Hepatocyte (in vitro differentiated cells): ENCODE data around the gene PRKD3. TPM values are rescaled to one million over a fixed set of nuclear protein-coding genes. Genes with fewer than 3 reads are reported as not detected.

Source experiments
- DNase-seq: peaks from one replicate; pipeline ENCODE4 v3.0.0-alpha.2; 2016; ENCODE audit warnings: low spot score
- H2AFZ ChIP-seq: fragments of 200-600 bp; sonication (generic); 2 replicates; pipeline ENCODE4 v1.6.0; 2016; ENCODE audit warnings: antibody characterized with exemption, mild to moderate bottlenecking
- H3K27ac ChIP-seq: fragments of 200-600 bp; sonication (generic); 2 replicates; pipeline ENCODE4 v1.5.1; 2016; ENCODE audit warnings: mild to moderate bottlenecking
- H3K27me3 ChIP-seq: fragments of 200-600 bp; sonication (generic); 2 replicates; pipeline ENCODE4 v1.6.1; 2016
- H3K36me3 ChIP-seq: fragments of 200-600 bp; sonication (generic); replicated peaks from 2 replicates; pipeline ENCODE4 v1.5.1; 2016; ENCODE audit warnings: low read depth; ENCODE audit not compliant: insufficient read depth
- H3K4me1 ChIP-seq: fragments of 200-600 bp; sonication (generic); 2 replicates; pipeline ENCODE4 v1.5.1; 2016; ENCODE audit warnings: mild to moderate bottlenecking, moderate library complexity; ENCODE audit not compliant: insufficient read depth
- H3K4me2 ChIP-seq: fragments of 200-600 bp; sonication (generic); 2 replicates; pipeline ENCODE4 v1.6.0; 2016
- H3K4me3 ChIP-seq: fragments of 200-600 bp; sonication (generic); 2 replicates; pipeline ENCODE4 v1.5.1; 2016; ENCODE audit warnings: mild to moderate bottlenecking
- H3K79me2 ChIP-seq: fragments of 200-600 bp; sonication (generic); 2 replicates; pipeline ENCODE4 v1.6.0; 2017; ENCODE audit warnings: mild to moderate bottlenecking
- H3K9me2 ChIP-seq: fragments of 200-600 bp; sonication (generic); replicated peaks from 2 replicates; pipeline ENCODE4 v1.6.0; 2017; ENCODE audit warnings: mild to moderate bottlenecking; ENCODE audit not compliant: insufficient read depth
- H3K9me3 ChIP-seq: fragments of 200-600 bp; sonication (generic); 2 replicates; pipeline ENCODE4 v1.5.1; 2016; ENCODE audit warnings: low read depth, mild to moderate bottlenecking
- H4K20me1 ChIP-seq: fragments of 200-600 bp; sonication (generic); 2 replicates; pipeline ENCODE4 v1.6.0; 2016; ENCODE audit warnings: mild to moderate bottlenecking; ENCODE audit not compliant: insufficient read depth, poor library complexity, severe bottlenecking
- EZH2 ChIP-seq: fragments of 200-600 bp; sonication (generic); IDR thresholded peaks from 2 replicates; pipeline ENCODE4 v1.6.1; 2016; ENCODE audit warnings: antibody characterized with exemption, mild to moderate bottlenecking, borderline replicate concordance
- EZH2phosphoT487 ChIP-seq: fragments of 200-600 bp; sonication (generic); IDR thresholded peaks from one replicate; pipeline ENCODE4 v1.6.1; 2018; ENCODE audit warnings: antibody characterized with exemption, mild to moderate bottlenecking, low read depth, moderate library complexity; ENCODE audit not compliant: unreplicated experiment, severe bottlenecking
- WGBS: methylation state at CpG from one replicate; pipeline ENCODE4 v1.1.6; 2016; ENCODE audit warnings: low lambda C conversion rate; ENCODE audit errors: missing lambda C conversion rate; 5-methylcytosine and 5-hydroxymethylcytosine counted together
- polyA plus RNA-seq: library from polyadenylated mRNA; unstranded; fragments of >200 nt; fragmentation: Nextera tagmentation; extraction: Ambion mirVana; gene quantifications from 2 replicates; pipeline ENCODE4 v1.2.1, GENCODE V29; 2016
- total RNA-seq: library from RNA; depleted of rRNA; stranded (reverse); fragments of >200 nt; gene quantifications from 2 replicates; pipeline ENCODE4 v1.2.3, GENCODE V29; 2014
- TF ChIP-seq, protein P1 (sequence below): fragments of 200-600 bp; sonication (generic); IDR thresholded peaks from 2 replicates; pipeline ENCODE4 v1.5.1; 2016; ENCODE audit warnings: antibody characterized with exemption, mild to moderate bottlenecking; ENCODE audit not compliant: poor library complexity

Gene PRKD3
- total and polyA plus RNA-seq, 2 experiments from 2014 or later, result 17.3 to 35.9 TPM

DNA sequence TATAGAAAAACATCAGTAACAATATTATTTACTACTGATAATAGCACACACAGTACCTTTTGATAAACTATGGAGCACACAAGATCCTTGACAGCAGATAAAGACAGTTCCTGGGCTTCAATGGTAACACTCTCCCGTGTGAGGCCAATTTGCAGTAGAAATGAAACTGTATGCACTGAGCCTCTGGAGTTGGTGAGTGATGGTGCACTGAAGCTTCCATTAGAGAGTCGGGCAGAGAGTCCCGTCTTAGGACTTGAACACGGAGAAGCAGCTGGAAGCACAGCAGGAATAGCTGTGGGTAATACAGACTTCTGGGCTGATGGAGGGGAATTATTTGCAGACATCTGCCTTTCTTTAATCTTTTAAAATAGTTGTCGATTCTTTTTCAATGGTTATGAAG, 8.5 kb downstream of the PRKD3 start:
- no peak overlapping the region for H2AFZ ChIP-seq
- H3K27ac ChIP-seq, result peak overlapping the region; percentile 10
- H3K79me2 ChIP-seq, result peaks cover 97% of the 10 kb centered on the region
- peaks cover 19% of the 10 kb centered on the region for H4K20me1 ChIP-seq
- H3K9me3 ChIP-seq, result no peaks in the 10 kb centered on the region
- H3K4me3 ChIP-seq, result no peak overlapping the region
- no peaks in the 10 kb centered on the region for H3K36me3 ChIP-seq
- TF ChIP-seq, protein P1, sequence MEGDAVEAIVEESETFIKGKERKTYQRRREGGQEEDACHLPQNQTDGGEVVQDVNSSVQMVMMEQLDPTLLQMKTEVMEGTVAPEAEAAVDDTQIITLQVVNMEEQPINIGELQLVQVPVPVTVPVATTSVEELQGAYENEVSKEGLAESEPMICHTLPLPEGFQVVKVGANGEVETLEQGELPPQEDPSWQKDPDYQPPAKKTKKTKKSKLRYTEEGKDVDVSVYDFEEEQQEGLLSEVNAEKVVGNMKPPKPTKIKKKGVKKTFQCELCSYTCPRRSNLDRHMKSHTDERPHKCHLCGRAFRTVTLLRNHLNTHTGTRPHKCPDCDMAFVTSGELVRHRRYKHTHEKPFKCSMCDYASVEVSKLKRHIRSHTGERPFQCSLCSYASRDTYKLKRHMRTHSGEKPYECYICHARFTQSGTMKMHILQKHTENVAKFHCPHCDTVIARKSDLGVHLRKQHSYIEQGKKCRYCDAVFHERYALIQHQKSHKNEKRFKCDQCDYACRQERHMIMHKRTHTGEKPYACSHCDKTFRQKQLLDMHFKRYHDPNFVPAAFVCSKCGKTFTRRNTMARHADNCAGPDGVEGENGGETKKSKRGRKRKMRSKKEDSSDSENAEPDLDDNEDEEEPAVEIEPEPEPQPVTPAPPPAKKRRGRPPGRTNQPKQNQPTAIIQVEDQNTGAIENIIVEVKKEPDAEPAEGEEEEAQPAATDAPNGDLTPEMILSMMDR, result no peak
- TF ChIP-seq EZH2phosphoT487, result no peak
- TF ChIP-seq EZH2, result no peak
- 81% methylated on average over 5 of the region's 5 CpGs for WGBS
- DNase-seq, result no peak
- H3K9me2 ChIP-seq, result no peaks in the 10 kb centered on the region
- H3K4me1 ChIP-seq, result peaks cover 17% of the 10 kb centered on the region
- H3K27me3 ChIP-seq, result no peaks in the 10 kb centered on the region
- peak overlapping the region; percentile 13 for H3K4me2 ChIP-seq

GRCh38 chr2:37315364-37315763, 9.3 kb downstream of the PRKD3 start:
- 88% methylated on average over 3 of the region's 3 CpGs for WGBS
- Histone ChIP-seq H3K4me2 (no peak overlapping the region), H2AFZ (no peak overlapping the region), H3K9me3 (no peaks in the 10 kb centered on the region), H3K27ac (no peak overlapping the region), H3K4me1 (peaks cover 18% of the 10 kb centered on the region), H4K20me1 (peaks cover 25% of the 10 kb centered on the region), H3K79me2 (peaks cover 97% of the 10 kb centered on the region), H3K36me3 (no peaks in the 10 kb centered on the region), H3K4me3 (no peak overlapping the region), H3K9me2 (no peaks in the 10 kb centered on the region), H3K27me3 (no peaks in the 10 kb centered on the region)
- TF ChIP-seq EZH2phosphoT487 (no peak), EZH2 (no peak)
- TF ChIP-seq, protein P1, result no peak
- no peak for DNase-seq

DNA sequence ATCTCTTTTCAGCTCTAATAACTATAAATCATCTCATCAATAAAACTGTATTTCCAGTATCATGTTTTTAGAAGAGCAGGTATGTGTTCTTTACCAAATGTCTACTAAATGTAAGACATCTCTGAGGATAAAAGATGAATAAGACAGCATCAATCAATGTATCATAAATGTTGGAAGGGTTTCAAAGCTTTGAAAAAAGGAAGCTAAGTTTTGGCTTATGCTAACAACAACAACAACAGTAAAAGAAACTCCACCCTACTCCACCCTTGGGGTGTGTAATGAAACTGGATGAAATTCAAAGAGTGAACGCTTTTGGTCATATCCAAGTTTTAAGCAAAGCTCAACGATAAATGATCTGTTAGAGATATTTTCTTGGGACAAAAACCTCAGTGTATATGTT, 17.1 kb downstream of the PRKD3 start:
- H4K20me1 ChIP-seq, result peaks cover 23% of the 10 kb centered on the region
- no peaks in the 10 kb centered on the region for H3K36me3 ChIP-seq
- no peaks in the 10 kb centered on the region for H3K9me3 ChIP-seq
- no peaks in the 10 kb centered on the region for H3K9me2 ChIP-seq
- TF ChIP-seq, protein P1, result no peak
- TF ChIP-seq EZH2phosphoT487 (no peak), EZH2 (no peak)
- H3K27ac ChIP-seq, result no peak overlapping the region
- no peak for DNase-seq
- H2AFZ ChIP-seq, result no peak overlapping the region
- no peak overlapping the region for H3K4me3 ChIP-seq
- no peak overlapping the region for H3K4me2 ChIP-seq
- H3K79me2 ChIP-seq, result peaks cover 97% of the 10 kb centered on the region
- 94% methylated on average over 2 of the region's 2 CpGs for WGBS
- H3K27me3 ChIP-seq, result no peaks in the 10 kb centered on the region
- peaks cover 25% of the 10 kb centered on the region for H3K4me1 ChIP-seq

- H3K27me3 ChIP-seq, result no peaks in the 10 kb centered on the region
- H3K9me3 ChIP-seq, result no peaks in the 10 kb centered on the region
- no peak overlapping the region for H2AFZ ChIP-seq
- no peak for TF ChIP-seq EZH2phosphoT487
- TF ChIP-seq, protein P1, result no peak
- TF ChIP-seq EZH2, result no peak
- H3K27ac ChIP-seq, result no peak overlapping the region
- H3K4me1 ChIP-seq, result peaks cover 13% of the 10 kb centered on the region
- no peaks in the 10 kb centered on the region for H3K9me2 ChIP-seq
- H3K79me2 ChIP-seq, result peaks cover 96% of the 10 kb centered on the region
- H4K20me1 ChIP-seq, result peaks cover 18% of the 10 kb centered on the region
- no peaks in the 10 kb centered on the region for H3K36me3 ChIP-seq
- 55% methylated on average over 3 of the region's 3 CpGs for WGBS
- DNase-seq, result peak; percentile 23
- H3K4me2 ChIP-seq, result no peak overlapping the region
- H3K4me3 ChIP-seq, result no peak overlapping the region
Observed at GRCh38 chr2:37306024-37306423, 18.6 kb downstream of the PRKD3 start.
